IMR-90 (cell line): ENCODE measurements around the gene KCNQ5.

Experiments used
- CEBPB ChIP-seq: IDR thresholded peaks from 2 replicates; pipeline ENCODE4 v1.6.1; 2012; ENCODE audit warnings: low read depth, low read length, improper control_type of control experiment
- CHD1 ChIP-seq: IDR thresholded peaks from 2 replicates; pipeline ENCODE4 v1.6.1; 2012; ENCODE audit warnings: low read depth, low read length, improper control_type of control experiment
- CTCF ChIP-seq: conservative IDR thresholded peaks from 2 replicates; pipeline ENCODE4 v1.5.1; 2012; ENCODE audit warnings: mild to moderate bottlenecking, low read depth, low read length, improper control_type of control experiment
- MAZ ChIP-seq: IDR thresholded peaks from 2 replicates; pipeline ENCODE4 v1.6.1; 2012; ENCODE audit warnings: low read depth, mild to moderate bottlenecking, low read length, improper control_type of control experiment, moderate library complexity, borderline replicate concordance
- MXI1 ChIP-seq: IDR thresholded peaks from 2 replicates; pipeline ENCODE4 v1.6.1; 2012; ENCODE audit warnings: low read depth, mild to moderate bottlenecking, low read length, moderate library complexity, borderline replicate concordance
- NFE2L2 ChIP-seq: fragments of 150-350 bp; IDR thresholded peaks from 2 replicates; pipeline ENCODE4 v1.6.1; 2016; ENCODE audit warnings: low read depth, mild to moderate bottlenecking, low read length
- POLR2A ChIP-seq: IDR thresholded peaks from 2 replicates; pipeline ENCODE4 v1.6.1; 2012; ENCODE audit warnings: mild to moderate bottlenecking, low read depth, low read length
- RAD21 ChIP-seq: IDR thresholded peaks from 2 replicates; pipeline ENCODE4 v1.6.1; 2012; ENCODE audit warnings: low read length, improper control_type of control experiment
- RCOR1 ChIP-seq: IDR thresholded peaks from 2 replicates; pipeline ENCODE4 v1.6.1; 2012; ENCODE audit warnings: mild to moderate bottlenecking, low read length, improper control_type of control experiment; ENCODE audit not compliant: insufficient replicate concordance
- RFX5 ChIP-seq: IDR thresholded peaks from 2 replicates; pipeline ENCODE4 v1.8.0; 2012; ENCODE audit warnings: low read depth, mild to moderate bottlenecking, low read length, moderate library complexity
- SMC3 ChIP-seq: fragments of 150-350 bp; IDR thresholded peaks from 2 replicates; pipeline ENCODE4 v1.6.1; 2016; ENCODE audit warnings: low read depth, mild to moderate bottlenecking, antibody characterized with exemption, low read length, moderate library complexity
- USF2 ChIP-seq: fragments of 150-350 bp; IDR thresholded peaks from 2 replicates; pipeline ENCODE4 v1.6.1; 2017; ENCODE audit warnings: mild to moderate bottlenecking, antibody characterized with exemption, low read length, low read depth

GRCh38 chr6:72938104-72938503 is 316.2 kb downstream of the KCNQ5 start:
- TF ChIP-seq RFX5 = no peak
- peak; percentile 52; the same call in 1 of the 2 replicates for TF ChIP-seq CEBPB
- no peak for TF ChIP-seq CTCF
- TF ChIP-seq POLR2A = no peak
- no peak for TF ChIP-seq CHD1
- TF ChIP-seq MXI1 = no peak
- TF ChIP-seq RAD21 = no peak
- no peak for TF ChIP-seq NFE2L2
- TF ChIP-seq RCOR1 = no peak
- no peak for TF ChIP-seq MAZ
- TF ChIP-seq SMC3 = no peak
- no peak for TF ChIP-seq USF2
